Hematopoietic multipotent progenitor cell (in vitro differentiated cells): ENCODE results near the gene DPF3. TPM values are rescaled to one million over a fixed set of nuclear protein-coding genes. Genes with fewer than 3 reads are reported as not detected.

Experiments used
- DNase-seq, 3 donors: peaks; one replicate each; pipeline ENCODE4 v3.0.0-alpha.2; 2011 to 2015; ENCODE audit warnings: low read depth in 2 of 3, low spot score in 2 of 3
- total RNA-seq: library from RNA; depleted of rRNA; stranded (reverse); fragments of >200 nt; gene quantifications from one replicate; pipeline ENCODE4 v1.2.3, GENCODE V29; 2012

The DPF3 gene
- total RNA-seq, 1 donor = under 0.01 TPM

DNA sequence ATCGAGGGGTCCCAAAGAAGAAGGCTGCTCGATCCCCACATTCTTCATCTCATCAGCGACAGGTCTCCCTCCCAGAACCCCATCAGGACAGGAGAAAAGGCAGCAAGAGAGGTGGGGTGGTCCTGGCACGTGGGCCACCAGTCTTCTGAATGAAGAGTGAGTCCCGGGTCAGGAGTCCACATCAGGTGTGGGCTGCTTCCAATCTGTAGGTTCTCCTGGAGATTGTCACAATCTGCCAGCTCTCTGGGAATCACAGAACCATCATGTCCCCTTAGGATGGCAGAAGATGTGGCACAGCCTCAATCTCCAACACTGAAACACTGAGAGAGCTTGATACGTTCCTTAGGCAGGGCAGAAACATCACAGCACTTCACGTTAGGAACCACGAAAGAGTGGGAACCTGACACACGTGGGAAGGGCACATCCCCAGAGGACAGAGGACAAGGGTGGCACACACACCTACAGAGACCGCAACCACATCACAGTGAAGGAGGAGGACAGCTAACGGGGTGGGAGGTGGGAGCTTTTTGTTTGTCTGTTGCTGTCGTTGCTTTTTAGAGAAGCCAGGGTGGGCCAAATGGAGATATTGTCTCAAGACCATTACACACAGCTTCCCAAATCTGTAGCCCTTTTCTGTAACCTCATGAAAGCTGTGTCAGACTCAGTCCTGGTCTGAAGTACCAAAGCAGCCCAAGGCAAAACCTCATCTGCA is 284.5 kb downstream of the DPF3 start:
- DNase-seq = no peak

- peak in 2 of 3 donors; percentile 9 to 28 for DNase-seq
These were observed 285.3 kb downstream of the DPF3 start for GRCh38 chr14:72608391-72609204.

DNA sequence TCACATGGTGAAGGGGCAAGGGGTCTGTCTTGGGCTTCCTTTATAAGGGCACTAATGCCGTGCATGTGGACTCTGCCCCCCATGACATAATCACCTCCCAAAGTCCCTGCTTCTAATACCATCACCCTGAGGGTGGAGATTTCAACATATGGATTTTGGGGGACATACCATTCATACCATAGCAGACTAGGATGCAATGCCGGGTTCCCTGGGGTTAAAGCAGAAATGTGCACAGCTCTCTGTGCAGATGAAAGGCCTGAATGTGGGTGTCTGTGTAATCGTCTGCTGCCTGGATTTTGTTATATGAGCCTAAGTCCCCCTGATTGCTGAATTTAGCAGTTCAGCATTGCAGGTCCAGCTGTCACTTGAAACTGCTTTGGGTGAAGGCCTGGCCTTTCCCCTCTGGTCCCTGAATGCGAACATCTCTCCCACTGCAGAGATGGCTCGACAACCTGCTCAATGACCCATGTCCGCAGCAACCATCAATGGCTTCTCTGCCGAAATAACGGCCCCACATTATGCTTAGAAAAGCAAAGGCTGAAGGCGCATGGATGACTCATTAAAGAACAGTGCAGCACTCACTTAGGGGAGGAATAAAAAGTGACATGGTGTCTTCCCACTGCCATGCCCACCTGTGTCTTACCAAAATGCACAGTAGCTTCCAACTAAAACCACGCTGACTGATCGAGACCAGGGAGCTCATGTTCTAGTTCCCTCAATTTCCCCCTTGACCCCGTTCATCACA is 286.3 kb downstream of the DPF3 start:
- DNase-seq = no peak

GRCh38 chr14:72606879-72607278 is 287.0 kb downstream of the DPF3 start:
- DNase-seq = no peak

DNA sequence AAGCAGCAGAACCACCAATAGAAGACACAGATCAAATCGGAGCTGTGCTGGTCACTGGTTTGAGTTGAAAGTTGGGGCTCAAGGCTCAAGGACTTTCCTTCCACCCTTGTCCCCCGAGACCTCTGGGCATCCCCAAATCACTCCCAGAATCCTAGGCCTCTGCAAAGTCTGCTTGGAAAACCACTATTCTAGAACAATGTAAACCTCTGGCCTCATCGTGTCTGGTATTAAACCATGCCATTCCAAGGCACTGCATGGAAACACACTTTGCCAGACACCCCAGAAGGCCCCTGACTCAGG is 288.0 kb downstream of the DPF3 start:
- no peak for DNase-seq

DNA sequence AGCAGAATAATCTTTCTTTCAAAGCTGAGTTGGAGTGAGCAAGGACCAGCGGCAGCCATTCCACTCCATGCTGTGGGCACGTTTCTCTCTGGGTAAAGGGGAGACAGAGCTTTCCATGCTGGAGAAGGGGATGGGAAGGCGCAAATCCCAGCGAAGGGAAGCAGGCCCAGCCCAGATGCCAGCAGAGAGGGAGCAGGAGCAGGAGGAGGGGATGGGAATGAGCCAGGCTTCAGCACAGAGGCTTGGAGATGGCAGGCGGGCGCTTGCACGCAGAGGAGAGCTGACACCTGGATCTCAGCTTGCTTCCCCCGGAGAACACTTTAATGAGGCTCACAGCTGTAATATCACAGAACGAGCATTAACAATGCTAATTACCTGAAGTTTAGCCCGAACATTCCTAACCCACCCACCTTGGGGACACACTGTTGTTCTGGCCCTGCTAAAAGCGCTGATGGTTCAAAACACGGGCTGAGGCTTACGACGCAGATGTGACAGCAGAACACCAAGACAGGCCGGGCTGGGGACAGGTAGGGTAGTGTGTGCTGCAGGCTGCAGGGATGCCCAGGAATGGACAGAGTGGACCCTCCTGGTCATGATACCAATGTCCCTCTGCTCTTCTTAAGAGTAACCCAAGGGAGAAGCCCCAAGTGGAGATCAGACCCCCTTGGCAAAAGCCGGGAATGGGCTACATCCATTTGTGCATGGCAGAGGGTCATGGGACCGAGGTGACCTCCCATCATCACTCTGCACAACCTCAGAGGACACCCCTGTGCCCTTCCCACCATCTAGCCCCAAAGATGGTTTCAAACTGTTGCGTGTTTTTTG is 288.6 kb downstream of the DPF3 start:
- no peak for DNase-seq

- DNase-seq = no peak
These were observed 289.8 kb downstream of the DPF3 start for GRCh38 chr14:72604133-72604532.

GRCh38 chr14:72603639-72604038 is 290.3 kb downstream of the DPF3 start:
- DNase-seq = no peak

GRCh38 chr14:72600551-72601330 is 293.2 kb downstream of the DPF3 start:
- peak in 1 of 3 donors; percentile 16 for DNase-seq

DNA sequence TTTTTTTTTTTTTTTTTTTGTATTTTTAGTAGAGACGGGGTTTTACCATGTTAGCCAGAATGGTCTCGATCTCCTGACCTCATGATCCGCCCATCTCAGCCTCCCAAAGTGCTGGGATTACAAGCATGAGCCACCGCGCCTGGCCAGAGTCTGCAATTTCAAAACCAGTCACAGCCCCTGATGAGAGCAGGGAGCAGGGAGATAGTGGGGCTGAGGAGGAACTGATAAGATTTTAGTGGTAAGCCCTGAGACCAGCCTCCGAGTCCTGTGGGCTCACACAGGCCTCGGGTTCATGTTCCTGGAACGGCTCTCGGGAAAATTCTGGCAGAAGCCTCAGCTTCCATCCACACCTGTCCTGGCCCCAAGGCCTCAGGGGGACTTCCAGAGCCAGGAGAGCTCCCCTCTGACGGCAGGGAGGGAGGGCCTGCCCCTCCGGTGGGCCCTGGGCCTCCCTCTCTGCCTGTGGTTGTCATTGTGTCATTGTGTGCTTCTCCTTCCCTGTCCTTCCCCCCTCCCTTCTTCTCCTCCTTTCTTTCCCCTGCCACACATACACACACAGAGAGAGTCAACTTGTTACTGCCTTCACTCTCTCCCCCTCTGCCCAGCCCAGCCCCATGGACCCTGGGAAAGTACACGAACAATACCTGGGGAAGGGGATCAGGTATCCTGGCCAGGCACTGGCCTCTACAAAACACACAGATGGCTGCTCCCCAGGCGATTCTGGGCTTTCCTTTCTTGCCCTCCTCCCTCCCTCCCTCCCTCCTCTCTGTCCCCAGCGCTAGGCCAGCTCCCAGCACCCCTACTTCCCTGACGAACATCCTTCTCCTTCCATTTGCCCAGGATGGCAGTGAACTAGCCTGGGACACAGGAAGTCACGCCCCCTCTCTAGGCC is 294.1 kb downstream of the DPF3 start:
- DNase-seq = peak in 2 of 3 donors; percentile 14 to 21

DNA sequence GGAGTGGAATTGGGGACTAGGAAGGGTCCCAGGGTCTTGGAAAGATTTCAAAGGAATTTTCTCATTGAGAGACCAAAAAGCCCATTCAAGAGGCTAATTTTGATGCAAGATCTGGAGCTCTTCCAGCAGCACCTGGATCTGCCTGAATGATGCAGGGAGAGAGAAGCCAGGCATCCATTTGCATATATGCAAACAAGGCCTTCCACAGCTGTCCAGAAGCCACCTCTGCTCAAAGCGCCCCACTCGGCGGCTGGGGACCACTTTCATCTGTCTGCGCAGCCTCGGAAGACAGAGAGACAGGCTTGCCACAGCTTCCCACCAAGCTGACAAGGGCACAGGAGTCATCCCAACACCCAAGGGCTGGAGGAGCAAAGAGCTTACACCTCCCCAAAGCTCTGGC is 295.6 kb downstream of the DPF3 start:
- no peak for DNase-seq

DNA sequence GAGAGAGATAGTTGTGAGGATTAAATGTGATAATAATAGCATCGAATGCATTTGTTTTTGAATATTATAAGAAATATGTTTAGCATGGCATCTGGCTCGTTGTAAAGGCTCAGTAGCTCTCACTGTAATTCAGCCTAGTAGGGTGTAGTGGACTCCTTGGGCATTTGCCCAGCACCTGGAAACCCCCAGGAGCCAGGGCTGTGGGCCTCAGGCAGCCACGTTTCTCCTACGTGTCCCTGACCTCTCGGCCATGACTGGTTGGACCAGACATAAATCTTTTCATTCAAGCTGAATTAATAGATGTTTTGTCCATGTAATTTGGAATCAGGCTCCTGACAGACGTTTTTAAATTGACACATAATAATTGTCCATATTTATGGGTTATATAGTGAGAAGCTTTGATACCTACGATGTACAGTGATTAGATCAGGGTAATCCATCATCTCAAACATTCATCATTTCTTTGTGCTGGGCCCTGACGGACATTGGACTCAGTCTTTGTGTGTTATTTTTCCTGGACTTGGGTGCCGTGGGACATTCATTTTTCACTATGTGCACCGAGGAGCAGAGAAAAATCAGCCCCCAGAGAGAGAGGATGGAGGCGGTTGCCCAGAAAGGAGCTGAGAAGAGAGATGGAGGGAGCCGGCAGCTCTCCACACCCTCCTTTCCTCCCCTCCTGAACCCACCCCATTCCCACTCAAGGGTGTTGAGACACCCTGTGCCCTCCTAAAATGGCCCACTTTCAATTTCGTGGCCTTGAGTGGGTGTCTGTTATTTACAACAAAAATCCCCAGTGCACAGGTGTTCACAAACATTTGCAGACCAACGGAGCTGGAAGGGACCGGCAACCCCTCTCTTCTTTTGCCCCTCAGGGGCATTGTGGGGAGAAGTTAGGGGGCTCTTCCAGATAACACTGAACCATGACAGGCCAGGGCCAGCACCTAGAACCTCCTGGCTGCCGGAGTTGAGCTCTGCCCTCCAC is 296.4 kb downstream of the DPF3 start:
- no peak for DNase-seq

DNA sequence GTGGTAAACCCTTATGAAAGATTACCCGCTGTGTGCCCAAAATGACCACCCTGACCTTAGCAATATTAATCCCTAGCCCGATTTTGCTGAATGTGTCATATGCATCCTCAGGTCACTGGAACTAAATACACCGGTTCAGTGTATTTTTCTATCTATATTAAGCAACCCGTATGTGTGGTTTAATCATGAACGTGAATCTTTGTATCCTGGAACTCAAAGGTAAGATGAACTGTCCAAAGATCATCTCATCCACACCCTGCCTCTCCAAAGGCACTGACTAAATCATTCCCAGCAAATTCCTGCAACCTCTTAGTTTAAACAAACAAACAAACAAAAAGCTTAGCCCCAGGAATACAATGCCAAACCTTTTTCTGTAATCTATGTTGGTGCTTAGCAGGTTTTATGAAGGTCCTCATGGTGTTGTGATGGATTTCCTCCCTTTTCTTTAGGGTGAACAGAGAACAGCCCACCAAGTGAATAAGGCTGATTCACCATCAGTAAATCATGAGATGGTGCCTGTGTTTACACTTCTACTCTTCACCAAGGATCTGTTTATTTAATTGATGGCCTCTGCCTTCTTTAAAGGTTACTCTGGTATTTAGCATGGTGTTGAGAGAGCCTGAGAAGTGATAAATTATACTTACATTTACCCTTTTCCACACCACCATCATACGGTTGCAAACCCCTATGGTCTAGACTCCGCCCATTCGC is 298.6 kb downstream of the DPF3 start:
- no peak for DNase-seq

- DNase-seq = peak; percentile 11 to 74 (median 32)
These were observed 299.6 kb downstream of the DPF3 start for GRCh38 chr14:72594099-72594901.

DNA sequence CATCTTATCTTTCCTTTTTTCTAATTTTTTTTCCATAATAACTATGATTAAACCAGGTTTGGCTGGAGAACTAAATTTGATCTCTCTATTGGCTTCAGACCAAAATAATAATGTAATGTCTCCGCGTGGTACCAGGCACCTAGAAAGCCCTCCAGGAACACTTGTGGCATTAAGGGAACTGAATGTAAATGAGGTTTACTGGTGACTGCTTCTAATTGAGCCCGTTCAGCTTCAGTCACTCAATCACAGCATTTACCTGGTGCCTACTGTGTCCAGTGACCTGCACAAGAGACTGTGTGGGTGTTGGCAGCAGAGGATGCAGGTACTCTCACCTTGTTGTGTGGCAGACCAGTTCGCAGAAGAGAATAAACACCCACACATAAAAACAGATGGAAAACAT is 302.5 kb downstream of the DPF3 start:
- DNase-seq = no peak

GRCh38 chr14:72590577-72590976 is 303.3 kb downstream of the DPF3 start:
- peak in 2 of 3 donors; percentile 22 to 58 for DNase-seq
